HAP-1 (cell line): ENCODE results near the gene HOXA3.

Experiments
- DNase-seq, 2 experiments: peaks; one replicate each; pipeline ENCODE4 v3.0.0-alpha.2; 2016 to 2020; ENCODE audit warnings: low spot score in 2 of 2
- H3K27me3 ChIP-seq: fragments of 250-450 bp; sonication (Bioruptor Pico); 2 replicates; pipeline ENCODE4 v1.5.1; 2020; ENCODE audit warnings: low read depth, mild to moderate bottlenecking, moderate library complexity
- H3K36me3 ChIP-seq: fragments of 250-450 bp; sonication (Bioruptor Pico); replicated peaks from 2 replicates; pipeline ENCODE4 v1.5.1; 2020; ENCODE audit warnings: mild to moderate bottlenecking
- H3K4me1 ChIP-seq: fragments of 250-450 bp; sonication (Bioruptor Pico); 2 replicates; pipeline ENCODE4 v1.5.1; 2020; ENCODE audit warnings: mild to moderate bottlenecking
- H3K4me3 ChIP-seq: fragments of 250-450 bp; sonication (Bioruptor Pico); 2 replicates; pipeline ENCODE4 v1.5.1; 2020; ENCODE audit warnings: mild to moderate bottlenecking, moderate library complexity
- H3K9me3 ChIP-seq: fragments of 250-450 bp; sonication (Bioruptor Pico); 2 replicates; pipeline ENCODE4 v1.5.1; 2020; ENCODE audit warnings: mild to moderate bottlenecking, moderate library complexity
- in situ Hi-C: fragments of 300-500 bp; cut with MboI; formaldehyde crosslinking; loops from 3 replicates; pipeline ENCODE4 v1.14.3; 2020; ENCODE audit warnings: low sequenced_read_pairs, inconsistent platforms, mixed read lengths

Gene HOXA3

GRCh38 chr7:27141137-27141922 is 11.1 kb downstream of the HOXA3 start:
- in situ Hi-C loops: no loop called here
- no peak for DNase-seq
- Histone ChIP-seq H3K4me1 (0 out of 2 replicates have a peak, but pooled peaks cover 2% of the 10 kb centered on the region), H3K27me3 (no peaks in the 10 kb centered on the region), H3K36me3 (peaks cover 58% of the 10 kb centered on the region), H3K4me3 (no peak overlapping the region), H3K9me3 (no peaks in the 10 kb centered on the region)

- DNase-seq: no peak
- Histone ChIP-seq H3K9me3 (no peaks in the 10 kb centered on the region), H3K4me1 (0 out of 2 replicates have a peak, but pooled peaks cover 2% of the 10 kb centered on the region), H3K4me3 (no peak overlapping the region), H3K36me3 (peaks cover 47% of the 10 kb centered on the region), H3K27me3 (no peaks in the 10 kb centered on the region)
- in situ Hi-C loops: no loop called here
Observed at GRCh38 chr7:27140126-27140857, 12.1 kb downstream of the HOXA3 start.

GRCh38 chr7:27139334-27140125 is 12.9 kb downstream of the HOXA3 start:
- Histone ChIP-seq H3K4me1 (0 out of 2 replicates have a peak, but pooled peaks cover 2% of the 10 kb centered on the region), H3K36me3 (peaks cover 40% of the 10 kb centered on the region), H3K4me3 (no peak overlapping the region), H3K9me3 (no peaks in the 10 kb centered on the region), H3K27me3 (no peaks in the 10 kb centered on the region)
- DNase-seq: no peak
- in situ Hi-C loops: no loop called here

GRCh38 chr7:27138985-27139333 is 13.4 kb downstream of the HOXA3 start:
- H3K4me1 ChIP-seq: 0 out of 2 replicates have a peak, but pooled peaks cover 2% of the 10 kb centered on the region
- no peaks in the 10 kb centered on the region for H3K9me3 ChIP-seq
- no peak for DNase-seq
- no peaks in the 10 kb centered on the region for H3K27me3 ChIP-seq
- in situ Hi-C loops: no loop called here
- H3K4me3 ChIP-seq: no peak overlapping the region
- H3K36me3 ChIP-seq: peaks cover 34% of the 10 kb centered on the region

- H3K36me3 ChIP-seq: peaks cover 29% of the 10 kb centered on the region
- H3K4me3 ChIP-seq: no peak overlapping the region
- no peak for DNase-seq
- H3K4me1 ChIP-seq: 0 out of 2 replicates have a peak, but pooled peaks cover 2% of the 10 kb centered on the region
- H3K9me3 ChIP-seq: no peaks in the 10 kb centered on the region
- in situ Hi-C loops: no loop called here
- H3K27me3 ChIP-seq: no peaks in the 10 kb centered on the region
Observed at GRCh38 chr7:27138472-27138871, 13.9 kb downstream of the HOXA3 start.

GRCh38 chr7:27137640-27138315 is 14.6 kb downstream of the HOXA3 start:
- H3K36me3 ChIP-seq: peaks cover 26% of the 10 kb centered on the region
- in situ Hi-C loops: no loop called here
- no peaks in the 10 kb centered on the region for H3K9me3 ChIP-seq
- no peak for DNase-seq
- no peak overlapping the region for H3K4me3 ChIP-seq
- H3K27me3 ChIP-seq: no peaks in the 10 kb centered on the region
- 0 out of 2 replicates have a peak, but pooled peaks cover 2% of the 10 kb centered on the region for H3K4me1 ChIP-seq

GRCh38 chr7:27134392-27134791 is 18.0 kb downstream of the HOXA3 start:
- no peak for DNase-seq
- no peak overlapping the region for H3K4me3 ChIP-seq
- H3K9me3 ChIP-seq: no peaks in the 10 kb centered on the region
- H3K4me1 ChIP-seq: 0 out of 2 replicates have a peak, but pooled peaks cover 2% of the 10 kb centered on the region
- in situ Hi-C loops: no loop called here
- no peaks in the 10 kb centered on the region for H3K27me3 ChIP-seq
- peaks cover 18% of the 10 kb centered on the region for H3K36me3 ChIP-seq

GRCh38 chr7:27133409-27134231 is 18.8 kb downstream of the HOXA3 start:
- H3K27me3 ChIP-seq: no peaks in the 10 kb centered on the region
- no peak for DNase-seq
- no peaks in the 10 kb centered on the region for H3K9me3 ChIP-seq
- H3K4me1 ChIP-seq: 0 out of 2 replicates have a peak, but pooled peaks cover 2% of the 10 kb centered on the region
- in situ Hi-C loops: no loop called here
- peaks cover 26% of the 10 kb centered on the region for H3K36me3 ChIP-seq
- H3K4me3 ChIP-seq: no peak overlapping the region

- no peak overlapping the region for H3K4me3 ChIP-seq
- peaks cover 22% of the 10 kb centered on the region for H3K36me3 ChIP-seq
- H3K4me1 ChIP-seq: peaks cover 3% of the 10 kb centered on the region; the same call in 1 of the 2 replicates
- no peaks in the 10 kb centered on the region for H3K9me3 ChIP-seq
- in situ Hi-C loops: no loop called here
- DNase-seq: no peak
- H3K27me3 ChIP-seq: no peaks in the 10 kb centered on the region
Observed at GRCh38 chr7:27132978-27133377, 19.4 kb downstream of the HOXA3 start.

- peaks cover 9% of the 10 kb centered on the region for H3K4me1 ChIP-seq
- H3K27me3 ChIP-seq: no peaks in the 10 kb centered on the region
- H3K4me3 ChIP-seq: no peak overlapping the region
- no peak for DNase-seq
- in situ Hi-C loops: no loop called here
- H3K36me3 ChIP-seq: peaks cover 14% of the 10 kb centered on the region; the same call in 1 of the 2 replicates
- H3K9me3 ChIP-seq: no peaks in the 10 kb centered on the region
Observed at GRCh38 chr7:27132214-27132613, 20.2 kb downstream of the HOXA3 start.

- in situ Hi-C loops: no loop called here
- H3K36me3 ChIP-seq: peaks cover 14% of the 10 kb centered on the region; the same call in 1 of the 2 replicates
- no peak for DNase-seq
- no peaks in the 10 kb centered on the region for H3K9me3 ChIP-seq
- H3K27me3 ChIP-seq: no peaks in the 10 kb centered on the region
- no peak overlapping the region for H3K4me3 ChIP-seq
- peaks cover 17% of the 10 kb centered on the region for H3K4me1 ChIP-seq
Observed at GRCh38 chr7:27131390-27131819, 21.0 kb downstream of the HOXA3 start.

- H3K9me3 ChIP-seq: no peaks in the 10 kb centered on the region
- DNase-seq: no peak
- in situ Hi-C loops: no loop called here
- peaks cover 17% of the 10 kb centered on the region for H3K4me1 ChIP-seq
- H3K4me3 ChIP-seq: no peak within 1 kb of the TSS
- peaks cover 14% of the 10 kb centered on the region; the same call in 1 of the 2 replicates for H3K36me3 ChIP-seq
- no peaks in the 10 kb centered on the region for H3K27me3 ChIP-seq
Observed at GRCh38 chr7:27130540-27131389, 21.6 kb downstream of the HOXA3 start, which contains the start of gene HOXA4. HOXA4 (minus strand) TSS chr7:27130757; CDS start chr7:27130733, 24 bp downstream.
